Kidney (tissue), 14 donors: ENCODE results near the gene SYT1. TPM values are rescaled to one million over a fixed set of nuclear protein-coding genes. Genes with fewer than 3 reads are reported as not detected.

ENCODE experiments used
- DNase-seq, 5 donors: peaks; one replicate each; pipeline ENCODE4 v3.0.0-alpha.2; 2013 to 2020
- FAIRE-seq: peaks from 2 replicates; lab custom pipeline; 2012; peaks lifted over from hg19 to GRCh38; lab: Jason Lieb, UNC
- H3K27ac ChIP-seq, 2 donors: one replicate each; pipeline ENCODE4 v1.7.0; 2013; ENCODE audit warnings: low read depth in 2 of 2, low read length in 2 of 2, inconsistent platforms in 1 of 2
- H3K27me3 ChIP-seq: one replicate; pipeline ENCODE4 v1.7.1; 2013; ENCODE audit warnings: low read length, inconsistent platforms; ENCODE audit not compliant: control insufficient read depth, insufficient read depth
- H3K36me3 ChIP-seq, 3 donors: one replicate each; pipeline versions ENCODE4 v1.7.0 to v1.7.1; 2013; ENCODE audit warnings: low read length in 3 of 3, control low read depth in 1 of 3, inconsistent platforms in 1 of 3; ENCODE audit not compliant: insufficient read depth in 3 of 3, control insufficient read depth in 2 of 3
- H3K4me1 ChIP-seq, 3 donors: one replicate each; pipeline versions ENCODE4 v1.7.0 to v1.7.1; 2013; ENCODE audit warnings: low read length in 3 of 3, inconsistent platforms in 1 of 3, low read depth in 1 of 3; ENCODE audit not compliant: control insufficient read depth in 2 of 3, insufficient read depth in 2 of 3
- H3K4me3 ChIP-seq, 3 donors: one replicate each; pipeline versions ENCODE4 v1.7.0 to v1.8.1; 2013; ENCODE audit warnings: low read length in 3 of 3, control low read depth in 1 of 3, inconsistent platforms in 1 of 3
- H3K9ac ChIP-seq, 3 donors: one replicate each; pipeline versions ENCODE4 v1.7.0 to v1.7.1; 2013; ENCODE audit warnings: low read length in 3 of 3, control low read depth in 1 of 3, inconsistent platforms in 1 of 3
- H3K9me3 ChIP-seq, 3 donors: one replicate each; pipeline versions ENCODE4 v1.7.0 to v1.7.1; 2013; ENCODE audit warnings: low read length in 3 of 3, control low read depth in 1 of 3, inconsistent platforms in 1 of 3; ENCODE audit not compliant: control insufficient read depth in 2 of 3, insufficient read depth in 1 of 3
- intact Hi-C: fragments of 100-400 bp; cut with DNase I; formaldehyde crosslinking; loops from one replicate; pipeline ENCODE4 v1.11.1; 2022
- polyA plus RNA-seq: library from polyadenylated mRNA; stranded (reverse); fragments of 350-450 nt; fragmentation: Illumina TruSeq; extraction: RNeasy Lipid Tissue Mini Kit (QIAGEN cat#74804); gene quantifications from one replicate; pipeline ENCODE4 v1.2.3, GENCODE V29; 2014; ENCODE audit warnings: low read depth, low replicate concordance; ENCODE audit not compliant: insufficient read depth
- total RNA-seq: library from RNA; stranded (reverse); fragmentation: NEBNext Ultra II Directional; extraction: Animal tissue kit (Norgen Biotek cat#: 25700); gene quantifications from one replicate; pipeline ENCODE4 v1.2.1, GENCODE V29; 2021
- TF ChIP-seq, protein P1 (sequence below): IDR thresholded peaks from 3 replicates; pipeline ENCODE4 v1.5.1; 2012; ENCODE audit warnings: mild to moderate bottlenecking, moderate library complexity, borderline replicate concordance; ENCODE audit not compliant: insufficient read depth; ENCODE audit errors: extremely low read depth
- donor health status: control.
- donor health status: control.
- donor health status: control.
- donor health status: control.
- donor health status: control.
- donor health status: DM: yes; HTN: yes; CAD: no.
- donor health status: Normal renal cell carcinoma (clear cell type).

Gene SYT1
- total and polyA plus RNA-seq, 2 donors from 2014 or later = 0.69 to 1.2 TPM

DNA sequence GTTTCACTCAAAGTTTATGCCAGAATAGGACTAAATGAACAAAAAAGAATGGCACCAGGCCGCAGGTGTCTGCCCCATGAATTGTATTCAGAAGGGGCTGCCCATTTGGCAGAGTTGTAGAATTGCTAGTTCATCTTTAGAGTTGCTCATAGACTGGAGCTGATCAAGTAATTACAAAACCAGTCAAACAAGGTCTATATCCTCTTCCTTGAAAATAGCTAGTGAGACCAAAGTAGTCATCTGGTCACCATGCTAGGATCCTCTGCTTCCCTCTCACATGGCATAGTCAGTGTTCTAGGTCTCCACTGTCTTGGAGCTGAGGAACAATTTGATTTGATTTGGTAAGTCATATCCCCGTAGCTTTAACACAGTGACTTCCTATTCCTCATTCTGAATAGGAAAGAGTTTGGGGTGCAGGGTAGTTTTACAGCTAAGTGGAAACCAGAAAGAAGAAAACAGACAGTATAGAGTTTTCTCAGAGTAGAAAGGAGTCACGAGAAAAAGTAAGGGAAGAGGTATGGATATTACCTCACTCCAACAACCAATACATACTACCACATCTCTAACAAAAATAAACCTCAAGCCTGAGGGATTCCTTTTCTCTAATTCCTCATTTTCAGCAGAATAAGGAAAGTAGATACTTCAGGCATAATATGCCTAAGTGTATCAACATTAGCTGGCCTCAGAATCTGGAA is 574.1 kb downstream of the SYT1 start:
- Histone ChIP-seq H3K4me1 (peaks cover 0 to 9% (median 0%) of the 10 kb centered on the region in 3 donors), H3K27me3 (no peaks in the 10 kb centered on the region), H3K27ac (no peak overlapping the region), H3K36me3 (no peaks in the 10 kb centered on the region), H3K4me3 (no peak overlapping the region), H3K9ac (no peak overlapping the region), H3K9me3 (no peaks in the 10 kb centered on the region)
- DNase-seq = no peak
- intact Hi-C loops = no loop called here
- FAIRE-seq = no peak
- TF ChIP-seq, protein P1, sequence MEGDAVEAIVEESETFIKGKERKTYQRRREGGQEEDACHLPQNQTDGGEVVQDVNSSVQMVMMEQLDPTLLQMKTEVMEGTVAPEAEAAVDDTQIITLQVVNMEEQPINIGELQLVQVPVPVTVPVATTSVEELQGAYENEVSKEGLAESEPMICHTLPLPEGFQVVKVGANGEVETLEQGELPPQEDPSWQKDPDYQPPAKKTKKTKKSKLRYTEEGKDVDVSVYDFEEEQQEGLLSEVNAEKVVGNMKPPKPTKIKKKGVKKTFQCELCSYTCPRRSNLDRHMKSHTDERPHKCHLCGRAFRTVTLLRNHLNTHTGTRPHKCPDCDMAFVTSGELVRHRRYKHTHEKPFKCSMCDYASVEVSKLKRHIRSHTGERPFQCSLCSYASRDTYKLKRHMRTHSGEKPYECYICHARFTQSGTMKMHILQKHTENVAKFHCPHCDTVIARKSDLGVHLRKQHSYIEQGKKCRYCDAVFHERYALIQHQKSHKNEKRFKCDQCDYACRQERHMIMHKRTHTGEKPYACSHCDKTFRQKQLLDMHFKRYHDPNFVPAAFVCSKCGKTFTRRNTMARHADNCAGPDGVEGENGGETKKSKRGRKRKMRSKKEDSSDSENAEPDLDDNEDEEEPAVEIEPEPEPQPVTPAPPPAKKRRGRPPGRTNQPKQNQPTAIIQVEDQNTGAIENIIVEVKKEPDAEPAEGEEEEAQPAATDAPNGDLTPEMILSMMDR = no peak

- peaks cover 0 to 9% (median 0%) of the 10 kb centered on the region in 3 donors for H3K4me1 ChIP-seq
- FAIRE-seq (no peak), DNase-seq (peak in 2 of 5 donors; percentile 45 to 60)
- TF ChIP-seq, protein P1 = no peak
- H3K9ac ChIP-seq = no peak overlapping the region
- intact Hi-C loops = no loop called here
- no peaks in the 10 kb centered on the region for H3K36me3 ChIP-seq
- no peak overlapping the region for H3K27ac ChIP-seq
- H3K27me3 ChIP-seq = no peaks in the 10 kb centered on the region
- no peak overlapping the region for H3K4me3 ChIP-seq
- H3K9me3 ChIP-seq = no peaks in the 10 kb centered on the region
These were observed 574.7 kb downstream of the SYT1 start for GRCh38 chr12:79439175-79439825.

- Histone ChIP-seq H3K27me3 (no peaks in the 10 kb centered on the region), H3K36me3 (peaks cover 0 to 3% (median 0%) of the 10 kb centered on the region in 3 donors), H3K4me1 (peaks cover 0 to 9% (median 0%) of the 10 kb centered on the region in 3 donors), H3K27ac (no peak overlapping the region), H3K9me3 (no peaks in the 10 kb centered on the region), H3K9ac (no peak overlapping the region), H3K4me3 (no peak overlapping the region)
- DNase-seq (no peak), FAIRE-seq (no peak)
- intact Hi-C loops = no loop called here
- TF ChIP-seq, protein P1 = no peak
These were observed 577.0 kb downstream of the SYT1 start for GRCh38 chr12:79441534-79441933.
